Progenitor cell of endocrine pancreas (in vitro differentiated cells): ENCODE results near the gene TOP3B. TPM values are rescaled to one million over a fixed set of nuclear protein-coding genes. Genes with fewer than 3 reads are reported as not detected.

ENCODE experiments used
- DNase-seq: peaks from one replicate; pipeline ENCODE4 v3.0.0; 2021; ENCODE audit warnings: low spot score; ENCODE audit not compliant: unreplicated experiment
- H3K27ac Mint-ChIP-seq: 2 replicates; pipeline ENCODE4 v1.8.0; 2021; ENCODE audit warnings: mild to moderate bottlenecking, moderate library complexity, mixed read lengths
- H3K27me3 Mint-ChIP-seq: 2 replicates; pipeline ENCODE4 v1.8.0; 2021; ENCODE audit warnings: mixed read lengths
- H3K36me3 Mint-ChIP-seq: 2 replicates; pipeline ENCODE4 v1.8.0; 2022; ENCODE audit warnings: mixed read lengths; ENCODE audit not compliant: insufficient read depth
- H3K4me1 Mint-ChIP-seq: 2 replicates; pipeline ENCODE4 v1.8.0; 2021; ENCODE audit warnings: low read depth, mixed read lengths
- H3K4me3 Mint-ChIP-seq: 2 replicates; pipeline ENCODE4 v1.8.0; 2021; ENCODE audit warnings: low read depth, mild to moderate bottlenecking, moderate library complexity, mixed read lengths
- H3K9me3 Mint-ChIP-seq: 2 replicates; pipeline ENCODE4 v1.8.0; 2021; ENCODE audit warnings: low read depth, mixed read lengths
- CTCF ChIP-seq: fragments of 200-600 bp; sonication (generic); IDR thresholded peaks from one replicate; pipeline ENCODE4 v1.5.0; 2021; ENCODE audit warnings: antibody characterized with exemption, mild to moderate bottlenecking; ENCODE audit not compliant: unreplicated experiment
- total RNA-seq: library from RNA; stranded (reverse); gene quantifications from 2 replicates; pipeline ENCODE4 v1.2.1, GENCODE V29; 2021

The TOP3B gene
- total RNA-seq, 1 donor from 2014 or later, result 83.3 TPM

GRCh38 chr22:21967693-21968271 lies 14.8 kb downstream of the TOP3B start:
- DNase-seq, result no peak
- Mint-ChIP-seq H3K27ac (no peak overlapping the region), H3K9me3 (no peaks in the 10 kb centered on the region), H3K4me3 (no peak overlapping the region), H3K36me3 (peaks cover 29% of the 10 kb centered on the region), H3K27me3 (no peaks in the 10 kb centered on the region), H3K4me1 (no peaks in the 10 kb centered on the region)
- no peak for TF ChIP-seq CTCF

GRCh38 chr22:21966643-21967516 lies 15.7 kb downstream of the TOP3B start:
- Mint-ChIP-seq H3K27me3 (no peaks in the 10 kb centered on the region), H3K4me3 (no peak overlapping the region), H3K27ac (no peak overlapping the region), H3K4me1 (no peaks in the 10 kb centered on the region), H3K9me3 (no peaks in the 10 kb centered on the region), H3K36me3 (peaks cover 28% of the 10 kb centered on the region)
- no peak for TF ChIP-seq CTCF
- no peak for DNase-seq

GRCh38 chr22:21965762-21966288 lies 16.8 kb downstream of the TOP3B start:
- Mint-ChIP-seq H3K4me3 (no peak overlapping the region), H3K27me3 (no peaks in the 10 kb centered on the region), H3K36me3 (peaks cover 25% of the 10 kb centered on the region), H3K27ac (no peak overlapping the region), H3K9me3 (no peaks in the 10 kb centered on the region), H3K4me1 (no peaks in the 10 kb centered on the region)
- no peak for DNase-seq
- TF ChIP-seq CTCF, result no peak

- Mint-ChIP-seq H3K27ac (no peak overlapping the region), H3K36me3 (peaks cover 22% of the 10 kb centered on the region), H3K4me3 (no peak overlapping the region), H3K27me3 (no peaks in the 10 kb centered on the region), H3K9me3 (no peaks in the 10 kb centered on the region), H3K4me1 (no peaks in the 10 kb centered on the region)
- DNase-seq, result no peak
- no peak for TF ChIP-seq CTCF
Observed at GRCh38 chr22:21964918-21965484, 17.6 kb downstream of the TOP3B start.

- no peaks in the 10 kb centered on the region for H3K9me3 Mint-ChIP-seq
- TF ChIP-seq CTCF, result no peak
- no peaks in the 10 kb centered on the region for H3K4me1 Mint-ChIP-seq
- H3K27me3 Mint-ChIP-seq, result no peaks in the 10 kb centered on the region
- DNase-seq, result no peak
- no peak overlapping the region for H3K27ac Mint-ChIP-seq
- peaks cover 22% of the 10 kb centered on the region for H3K36me3 Mint-ChIP-seq
- H3K4me3 Mint-ChIP-seq, result no peak overlapping the region
Observed at GRCh38 chr22:21964234-21964633, 18.4 kb downstream of the TOP3B start.
